Neuronal stem cell (in vitro differentiated cells): ENCODE data around the gene CAND2.
"Not testable (repeated sequence)": the region's sequence is repeated elsewhere in the genome, so short reads cannot be mapped to it uniquely, and the experiment has no call there.

Source experiments
- DNase-seq: peaks from one replicate; pipeline ENCODE4 v3.0.0-alpha.2; 2013; ENCODE audit warnings: low spot score
- H2AFZ ChIP-seq: one replicate; pipeline ENCODE4 v1.6.1; 2013; ENCODE audit warnings: mild to moderate bottlenecking, low read length, inconsistent platforms
- H2AK5ac ChIP-seq: 2 replicates; pipeline ENCODE4 v1.6.1; 2013; ENCODE audit warnings: low read depth, mild to moderate bottlenecking, inconsistent platforms, low read length, moderate library complexity, mixed read lengths
- H2BK120ac ChIP-seq: 2 replicates; pipeline ENCODE4 v1.6.1; 2013; ENCODE audit warnings: low read depth, mild to moderate bottlenecking, inconsistent platforms, low read length, moderate library complexity, mixed read lengths
- H2BK12ac ChIP-seq: one replicate; pipeline ENCODE4 v1.6.1; 2013; ENCODE audit warnings: low read length, inconsistent platforms
- H2BK15ac ChIP-seq: 2 replicates; pipeline ENCODE4 v1.6.1; 2013; ENCODE audit warnings: mild to moderate bottlenecking, low read length, inconsistent platforms, mixed read lengths
- H2BK5ac ChIP-seq: one replicate; pipeline ENCODE4 v1.6.1; 2013; ENCODE audit warnings: inconsistent platforms, mild to moderate bottlenecking, low read length, moderate library complexity
- H3K14ac ChIP-seq: one replicate; pipeline ENCODE4 v1.6.1; 2013; ENCODE audit warnings: low read length, inconsistent platforms
- H3K18ac ChIP-seq: 2 replicates; pipeline ENCODE4 v1.6.1; 2013; ENCODE audit warnings: low read length, inconsistent platforms
- H3K23ac ChIP-seq: 2 replicates; pipeline ENCODE4 v1.6.1; 2013; ENCODE audit warnings: low read depth, mild to moderate bottlenecking, mixed read lengths, low read length, inconsistent platforms; ENCODE audit not compliant: poor library complexity
- H3K27ac ChIP-seq: replicated peaks from 3 replicates; pipeline ENCODE4 v1.5.1; 2013; ENCODE audit warnings: low read length, inconsistent platforms
- H3K27me3 ChIP-seq, 3 experiments: 2 replicates each; pipeline ENCODE4 v1.6.1; 2013; ENCODE audit warnings: low read length in 3 of 3, mild to moderate bottlenecking in 2 of 3, inconsistent platforms in 1 of 3, low read depth in 1 of 3, mixed read lengths in 1 of 3, moderate library complexity in 1 of 3; ENCODE audit not compliant: control insufficient read depth in 3 of 3, insufficient read depth in 3 of 3
- H3K36me3 ChIP-seq, 2 donors: replicated peaks in 1 of 2; 2 replicates each; pipeline ENCODE4 v1.6.1; 2013; ENCODE audit warnings: low read length in 2 of 2; ENCODE audit not compliant: control insufficient read depth in 2 of 2, insufficient read depth in 2 of 2
- H3K4ac ChIP-seq: 2 replicates; pipeline ENCODE4 v1.6.1; 2013; ENCODE audit warnings: inconsistent platforms, mild to moderate bottlenecking, low read length, moderate library complexity
- H3K4me1 ChIP-seq, 2 donors: 1 replicate in 1 of 2; 2 replicates in 1 of 2; pipeline ENCODE4 v1.6.1; 2013; ENCODE audit warnings: low read length in 2 of 2, low read depth in 1 of 2; ENCODE audit not compliant: control insufficient read depth in 2 of 2, insufficient read depth in 1 of 2
- H3K4me2 ChIP-seq: one replicate; pipeline ENCODE4 v1.6.1; 2013; ENCODE audit warnings: mild to moderate bottlenecking, low read length, inconsistent platforms; ENCODE audit not compliant: insufficient read depth, poor library complexity, severe bottlenecking
- H3K4me3 ChIP-seq, 2 donors: 2 replicates each; pipeline ENCODE4 v1.5.1; 2013; ENCODE audit warnings: low read length in 2 of 2, mild to moderate bottlenecking in 2 of 2, inconsistent platforms in 1 of 2, moderate library complexity in 1 of 2
- H3K79me1 ChIP-seq: one replicate; pipeline ENCODE4 v1.6.1; 2013; ENCODE audit warnings: low read depth, mild to moderate bottlenecking, inconsistent platforms, low read length, moderate library complexity
- H3K9ac ChIP-seq: one replicate; pipeline ENCODE4 v1.6.1; 2013; ENCODE audit warnings: mild to moderate bottlenecking, low read depth, low read length, inconsistent platforms; ENCODE audit not compliant: poor library complexity
- H3K9me3 ChIP-seq, 2 donors: replicated peaks in 1 of 2; 2 replicates each; pipeline versions ENCODE3 to v1.6.1; 2013; ENCODE audit warnings: low read length in 2 of 2, mild to moderate bottlenecking in 2 of 2, inconsistent platforms in 1 of 2, low read depth in 1 of 2, mixed read lengths in 1 of 2, moderate library complexity in 1 of 2; ENCODE audit not compliant: control insufficient read depth in 2 of 2, insufficient read depth in 1 of 2
- H4K8ac ChIP-seq: one replicate; pipeline ENCODE4 v1.6.1; 2013; ENCODE audit warnings: low read depth, mild to moderate bottlenecking, inconsistent platforms, low read length, moderate library complexity
- H4K91ac ChIP-seq: one replicate; pipeline ENCODE4 v1.6.1; 2013; ENCODE audit warnings: low read length, low read depth, mild to moderate bottlenecking, inconsistent platforms; ENCODE audit not compliant: poor library complexity
- whole genome bisulfite sequencing, 2 donors: extraction: QIAGEN DNeasy Blood & Tissue Kit; methylation state at CpG; one replicate each; pipeline ENCODE4 v1.1.7; 2013; ENCODE audit warnings: missing lambda C conversion rate in 2 of 2, mixed read lengths in 1 of 2; ENCODE audit not compliant: insufficient read length in 2 of 2, insufficient replicate concordance in 1 of 2; ENCODE audit errors: extremely low coverage in 2 of 2; 5-methylcytosine and 5-hydroxymethylcytosine counted together

Gene CAND2

GRCh38 chr3:12780751-12781150 is 15.7 kb upstream of the CAND2 start:
- Histone ChIP-seq H2BK5ac (no peak overlapping the region), H3K79me1 (no peaks in the 10 kb centered on the region), H4K91ac (no peak overlapping the region), H3K9me3 (peaks cover 0 to 6% of the 10 kb centered on the region in 2 donors), H3K4me1 (peaks cover 0 to 3% of the 10 kb centered on the region in 2 donors), H2AFZ (peak overlapping the region; percentile 8), H3K14ac (no peak overlapping the region), H2BK12ac (no peak overlapping the region), H3K18ac (no peak overlapping the region), H3K27me3 (no peaks in the 10 kb centered on the region), H3K23ac (no peak overlapping the region), H3K4me2 (no peak overlapping the region), H3K27ac (no peak overlapping the region), H3K9ac (no peak overlapping the region), H3K36me3 (no peaks in the 10 kb centered on the region), H2BK15ac (no peak overlapping the region), H4K8ac (no peak overlapping the region), H2BK120ac (no peak overlapping the region), H3K4me3 (no peak overlapping the region), H3K4ac (no peak overlapping the region), H2AK5ac (no peak overlapping the region)
- DNase-seq, result no peak
- WGBS, 2 donors, result no CpG with 5 or more reads among the region's 4 CpGs

- Histone ChIP-seq H3K9ac (no peak overlapping the region), H3K27me3 (no peaks in the 10 kb centered on the region), H3K36me3 (no peaks in the 10 kb centered on the region), H4K91ac (no peak overlapping the region), H3K27ac (no peak overlapping the region), H3K4me2 (no peak overlapping the region), H3K79me1 (no peaks in the 10 kb centered on the region), H4K8ac (no peak overlapping the region), H3K14ac (no peak overlapping the region), H3K18ac (no peak overlapping the region), H3K23ac (no peak overlapping the region), H3K4me3 (no peak overlapping the region), H2BK15ac (no peak overlapping the region), H2BK120ac (no peak overlapping the region), H2AK5ac (no peak overlapping the region), H2BK5ac (no peak overlapping the region), H3K9me3 (peaks cover 0 to 6% of the 10 kb centered on the region in 2 donors), H2BK12ac (no peak overlapping the region), H2AFZ (peak overlapping the region; percentile 25), H3K4me1 (peaks cover 0 to 3% of the 10 kb centered on the region in 2 donors), H3K4ac (no peak overlapping the region)
- no CpG with 5 or more reads among the region's 6 CpGs for WGBS, 2 donors
- no peak for DNase-seq
These were observed 14.2 kb upstream of the CAND2 start for GRCh38 chr3:12782172-12782815.

DNA sequence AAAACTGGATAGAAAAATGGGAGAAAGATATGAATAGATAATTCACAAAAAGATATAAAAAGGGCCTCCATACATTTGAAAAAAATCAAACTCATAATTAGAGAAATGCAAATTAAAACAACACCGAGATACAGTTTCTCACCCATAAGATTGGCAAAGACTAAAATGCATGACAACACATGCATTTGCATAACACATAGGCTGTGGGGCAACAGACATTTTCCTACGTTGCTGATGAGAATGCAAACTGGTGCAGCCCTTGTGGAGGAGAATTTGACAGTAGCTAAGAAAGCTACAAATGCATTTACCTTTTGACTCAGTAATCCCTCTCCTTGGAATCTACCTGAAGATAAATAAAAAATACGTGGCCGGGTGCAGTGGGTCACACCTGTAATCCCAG is 11.4 kb upstream of the CAND2 start:
- no peak overlapping the region for H2AFZ ChIP-seq
- H2BK15ac ChIP-seq, result no peak overlapping the region
- no peak for DNase-seq
- H3K4me3 ChIP-seq, result no peak overlapping the region
- no peak overlapping the region for H3K27ac ChIP-seq
- H2BK120ac ChIP-seq, result no peak overlapping the region
- H4K8ac ChIP-seq, result no peak overlapping the region
- H2AK5ac ChIP-seq, result no peak overlapping the region
- no peaks in the 10 kb centered on the region for H3K79me1 ChIP-seq
- H3K23ac ChIP-seq, result no peak overlapping the region
- no peak overlapping the region for H2BK12ac ChIP-seq
- no peak overlapping the region for H3K4ac ChIP-seq
- no peak overlapping the region for H3K18ac ChIP-seq
- H4K91ac ChIP-seq, result no peak overlapping the region
- H3K4me2 ChIP-seq, result no peak overlapping the region
- H3K36me3 ChIP-seq, result no peaks in the 10 kb centered on the region
- no peak overlapping the region for H3K9ac ChIP-seq
- no peak overlapping the region for H2BK5ac ChIP-seq
- H3K9me3 ChIP-seq, result peaks cover 0 to 6% of the 10 kb centered on the region in 2 donors
- no peaks in the 10 kb centered on the region for H3K27me3 ChIP-seq
- H3K4me1 ChIP-seq, result peaks cover 0 to 3% of the 10 kb centered on the region in 2 donors
- WGBS, 2 donors, result no CpG with 5 or more reads among the region's 4 CpGs
- no peak overlapping the region for H3K14ac ChIP-seq

DNA sequence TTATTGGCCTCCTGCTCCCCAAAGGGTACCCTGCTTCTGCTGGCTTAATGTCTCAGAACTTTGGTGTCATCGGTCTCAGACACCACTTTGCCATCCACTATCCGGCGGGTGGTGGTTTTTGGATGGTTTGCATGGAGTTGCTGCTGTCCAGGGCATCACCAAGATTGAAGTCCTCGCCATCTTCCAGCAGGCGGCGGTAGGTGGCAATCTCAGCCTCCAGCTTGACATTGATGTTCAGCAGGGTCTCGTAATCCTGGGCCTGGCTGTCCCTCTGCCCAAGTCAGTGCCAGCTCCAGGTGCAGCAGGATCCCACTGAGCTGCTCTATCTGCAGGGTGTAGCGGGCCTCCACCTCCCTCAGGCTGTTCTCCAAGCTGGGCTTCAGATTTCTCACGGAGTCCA is 9.1 kb upstream of the CAND2 start:
- H3K27ac ChIP-seq, H3K79me1 ChIP-seq, H3K9ac ChIP-seq, H3K27me3 ChIP-seq, H2AK5ac ChIP-seq, H4K8ac ChIP-seq, H3K4me3 ChIP-seq, H2BK15ac ChIP-seq, H3K4me1 ChIP-seq, H3K14ac ChIP-seq, H4K91ac ChIP-seq, H3K23ac ChIP-seq, H3K4me2 ChIP-seq, H2BK5ac ChIP-seq, H3K4ac ChIP-seq, H3K18ac ChIP-seq, H3K9me3 ChIP-seq, H2BK12ac ChIP-seq, H2BK120ac ChIP-seq, H3K36me3 ChIP-seq, H2AFZ ChIP-seq: not testable (repeated sequence)
- DNase-seq, result peak; percentile 49
- WGBS, 2 donors, result no CpG with 5 or more reads among the region's 9 CpGs
